Kidney tubule cell (primary cell): ENCODE results near the gene TRIM38.
"Not testable (repeated sequence)": the region's sequence is repeated elsewhere in the genome, so short reads cannot be mapped to it uniquely, and the experiment has no call there.

Experiments used
- DNase-seq: peaks from one replicate; pipeline ENCODE4 v3.0.0-alpha.2; 2018; ENCODE audit warnings: low spot score

Gene TRIM38

GRCh38 chr6:25962149-25963127, at the start of gene TRIM38:
Gene TRIM38 (plus strand): TSS chr6:25962802. CDS start chr6:25966523, 3,721 bp downstream.
- DNase-seq: peak; percentile 88

GRCh38 chr6:25913741-25914140, 48.9 kb upstream of the TRIM38 start:
- DNase-seq: peak; percentile 26

- no peak for DNase-seq
These were observed 46.3 kb upstream of the TRIM38 start for GRCh38 chr6:25916330-25916729.

- DNase-seq: no peak
These were observed 45.7 kb upstream of the TRIM38 start for GRCh38 chr6:25916789-25917490.

- DNase-seq: no peak
These were observed 44.4 kb upstream of the TRIM38 start for GRCh38 chr6:25918083-25918683.

- no peak for DNase-seq
These were observed 42.9 kb upstream of the TRIM38 start for GRCh38 chr6:25919657-25920056.

GRCh38 chr6:25921525-25922203, 40.9 kb upstream of the TRIM38 start:
- DNase-seq: no peak

- peak; percentile 48 for DNase-seq
These were observed 40.3 kb upstream of the TRIM38 start for GRCh38 chr6:25922301-25922700.

GRCh38 chr6:25925876-25926275, 36.7 kb upstream of the TRIM38 start:
- DNase-seq: no peak

- DNase-seq: no peak
These were observed 35.4 kb upstream of the TRIM38 start for GRCh38 chr6:25927178-25927577.

- DNase-seq: no peak
These were observed 34.8 kb upstream of the TRIM38 start for GRCh38 chr6:25927756-25928216.

GRCh38 chr6:25928562-25929324, 33.9 kb upstream of the TRIM38 start:
- DNase-seq: no peak

- DNase-seq: not testable (repeated sequence)
These were observed 32.8 kb upstream of the TRIM38 start for GRCh38 chr6:25929785-25930184.

GRCh38 chr6:25930532-25931410, 31.8 kb upstream of the TRIM38 start, which contains the start of gene SLC17A2:
Gene SLC17A2 (minus strand): TSS chr6:25930691. CDS start chr6:25925796, 4,895 bp downstream.
- peak; percentile 55 for DNase-seq

- no peak for DNase-seq
These were observed 31.2 kb upstream of the TRIM38 start for GRCh38 chr6:25931411-25931709.

- DNase-seq: no peak
These were observed 28.4 kb upstream of the TRIM38 start for GRCh38 chr6:25934156-25934555.

GRCh38 chr6:25934735-25935313, 27.8 kb upstream of the TRIM38 start:
- no peak for DNase-seq

- no peak for DNase-seq
These were observed 26.6 kb upstream of the TRIM38 start for GRCh38 chr6:25935953-25936352.

GRCh38 chr6:25939593-25939992, 23.0 kb upstream of the TRIM38 start:
- DNase-seq: peak; percentile 7
